8988T (cell line): ENCODE results near the gene AGAP3.

ENCODE experiments used
- DNase-seq: peaks from one replicate; pipeline ENCODE4 v3.0.0; 2011

Gene AGAP3

GRCh38 chr7:151074817-151075661 lies 11.2 kb upstream of the AGAP3 start:
- no peak for DNase-seq

- DNase-seq, result no peak
Measured at GRCh38 chr7:151075662-151075971, 10.7 kb upstream of the AGAP3 start.

- no peak for DNase-seq
Measured at GRCh38 chr7:151075978-151076426, 10.3 kb upstream of the AGAP3 start.

- DNase-seq, result peak; percentile 84
Measured at GRCh38 chr7:151076863-151077704, 9.2 kb upstream of the AGAP3 start.

- DNase-seq, result no peak
Measured at GRCh38 chr7:151077705-151078232, 8.5 kb upstream of the AGAP3 start.

- no peak for DNase-seq
Measured at GRCh38 chr7:151078233-151079040, 7.8 kb upstream of the AGAP3 start.

- DNase-seq, result no peak
Measured at GRCh38 chr7:151079199-151079910, 6.9 kb upstream of the AGAP3 start.

GRCh38 chr7:151080067-151080521 lies 6.2 kb upstream of the AGAP3 start:
- DNase-seq, result no peak

GRCh38 chr7:151080522-151081169 lies 5.6 kb upstream of the AGAP3 start, which contains the start of gene FASTK:
Gene FASTK, minus strand, starts transcription at chr7:151080809. Its CDS starts 43 bp downstream, at chr7:151080766.
- DNase-seq, result peak; percentile 91

GRCh38 chr7:151081170-151082101 lies 4.8 kb upstream of the AGAP3 start:
- no peak for DNase-seq

- DNase-seq, result no peak
Measured at GRCh38 chr7:151082141-151083070, 3.9 kb upstream of the AGAP3 start.

GRCh38 chr7:151083071-151083823 lies 3.0 kb upstream of the AGAP3 start, which contains the start of gene TMUB1:
Gene TMUB1, minus strand, starts transcription at chr7:151083493. Its CDS starts 930 bp downstream, at chr7:151082563.
- DNase-seq, result no peak

- no peak for DNase-seq
Measured at GRCh38 chr7:151083824-151084160, 2.5 kb upstream of the AGAP3 start.

- DNase-seq, result no peak
Measured at GRCh38 chr7:151085329-151085690, 965 bp upstream of the AGAP3 start.

- DNase-seq, result no peak
Measured at GRCh38 chr7:151086802-151087244, 548 bp downstream of the AGAP3 start.

- no peak for DNase-seq
Measured at GRCh38 chr7:151087245-151088018, 1.2 kb downstream of the AGAP3 start.
